ENCODE measurements around the gene KRT72. TPM values are rescaled to one million over a fixed set of nuclear protein-coding genes. Genes with fewer than 3 reads are reported as not detected.

Gene KRT72
- total RNA-seq, 3 donors from 2014 or later, result not detected

GRCh38 chr12:52641468-52641867, 40.2 kb upstream of the KRT72 start:
- peak in 1 of 2 donors; percentile 6 for DNase-seq (ENCODE audit: low spot score in 2 of 2)
- Histone ChIP-seq H3K27me3 (no peaks in the 10 kb centered on the region), H3K27ac (no peak overlapping the region), H3K36me3 (no peaks in the 10 kb centered on the region), H3K4me3 (no peak overlapping the region), H3K4me1 (no peaks in the 10 kb centered on the region), H3K9me3 (no peaks in the 10 kb centered on the region)
- TF ChIP-seq CTCF (IDR thresholded peaks at IDR 0.05) (no peak), POLR2A (IDR thresholded peaks at IDR 0.05) (no peak), POLR2AphosphoS5 (IDR thresholded peaks at IDR 0.05) (no peak)
- intact Hi-C loops (cut with DNase I; ENCODE audit: low total_unique reads), result no loop called here

- TF ChIP-seq CTCF (IDR thresholded peaks at IDR 0.05) (no peak), POLR2A (IDR thresholded peaks at IDR 0.05) (no peak), POLR2AphosphoS5 (IDR thresholded peaks at IDR 0.05) (no peak)
- no peaks in the 10 kb centered on the region for H3K36me3 ChIP-seq
- H3K4me3 ChIP-seq, result no peak overlapping the region
- no peak for DNase-seq (ENCODE audit: low spot score in 2 of 2)
- intact Hi-C loops (cut with DNase I; ENCODE audit: low total_unique reads), result no loop called here
- no peak overlapping the region for H3K27ac ChIP-seq
- H3K4me1 ChIP-seq, result no peaks in the 10 kb centered on the region
- no peaks in the 10 kb centered on the region for H3K9me3 ChIP-seq
- H3K27me3 ChIP-seq, result no peaks in the 10 kb centered on the region
Observed at GRCh38 chr12:52637299-52637698, 36.0 kb upstream of the KRT72 start.

GRCh38 chr12:52636592-52637258, 35.5 kb upstream of the KRT72 start:
- intact Hi-C loops (cut with DNase I; ENCODE audit: low total_unique reads), result no loop called here
- DNase-seq (ENCODE audit: low spot score in 2 of 2), result peak in 1 of 2 donors; percentile 7
- Histone ChIP-seq H3K27ac (no peak overlapping the region), H3K4me3 (no peak overlapping the region), H3K27me3 (no peaks in the 10 kb centered on the region), H3K4me1 (no peaks in the 10 kb centered on the region), H3K36me3 (no peaks in the 10 kb centered on the region), H3K9me3 (no peaks in the 10 kb centered on the region)
- TF ChIP-seq CTCF (IDR thresholded peaks at IDR 0.05), result no peak
- TF ChIP-seq POLR2A (IDR thresholded peaks at IDR 0.05), result no peak
- TF ChIP-seq POLR2AphosphoS5 (IDR thresholded peaks at IDR 0.05), result no peak

- Histone ChIP-seq H3K27me3 (no peaks in the 10 kb centered on the region), H3K4me3 (no peak overlapping the region), H3K4me1 (no peaks in the 10 kb centered on the region), H3K9me3 (no peaks in the 10 kb centered on the region), H3K36me3 (no peaks in the 10 kb centered on the region), H3K27ac (no peak overlapping the region)
- no peak for TF ChIP-seq CTCF (IDR thresholded peaks at IDR 0.05)
- no peak for TF ChIP-seq POLR2AphosphoS5 (IDR thresholded peaks at IDR 0.05)
- no peak for TF ChIP-seq POLR2A (IDR thresholded peaks at IDR 0.05)
- intact Hi-C loops (cut with DNase I; ENCODE audit: low total_unique reads), result no loop called here
- DNase-seq (ENCODE audit: low spot score in 2 of 2), result peak in 1 of 2 donors; percentile 7
Observed at GRCh38 chr12:52636189-52636588, 34.9 kb upstream of the KRT72 start.

GRCh38 chr12:52634266-52635056, 33.2 kb upstream of the KRT72 start:
- H3K27me3 ChIP-seq, result no peaks in the 10 kb centered on the region
- no peaks in the 10 kb centered on the region for H3K4me1 ChIP-seq
- intact Hi-C loops (cut with DNase I; ENCODE audit: low total_unique reads), result no loop called here
- no peak overlapping the region for H3K27ac ChIP-seq
- no peaks in the 10 kb centered on the region for H3K36me3 ChIP-seq
- H3K4me3 ChIP-seq, result no peak overlapping the region
- peak; percentile 57 to 73 for DNase-seq (ENCODE audit: low spot score in 2 of 2)
- TF ChIP-seq POLR2AphosphoS5 (IDR thresholded peaks at IDR 0.05) (no peak), CTCF (IDR thresholded peaks at IDR 0.05) (no peak), POLR2A (IDR thresholded peaks at IDR 0.05) (no peak)
- H3K9me3 ChIP-seq, result no peaks in the 10 kb centered on the region

Data from breast epithelium (tissue), 4 donors.